Thyroid gland (tissue), 4 donors: ENCODE data around the gene ACSS1.

Experiments
- CTCF ChIP-seq, 6 experiments: fragments of 200-600 bp in 3 of 6; fragments of 450-650 bp in 3 of 6; sonication (generic) in 3 of 6; IDR thresholded peaks; one replicate each; pipeline ENCODE4 v1.5.1; 2016 to 2019; ENCODE audit warnings: antibody characterized with exemption in 6 of 6, mild to moderate bottlenecking in 2 of 6, inconsistent platforms in 1 of 6, moderate library complexity in 1 of 6
- POLR2A ChIP-seq, 2 donors: fragments of 450-650 bp; IDR thresholded peaks; one replicate each; pipeline ENCODE4 v1.6.1; 2017; ENCODE audit warnings: antibody characterized with exemption in 2 of 2, mild to moderate bottlenecking in 2 of 2, moderate library complexity in 1 of 2

- TF ChIP-seq CTCF (IDR thresholded peaks at IDR 0.05) (no peak), POLR2A (IDR thresholded peaks at IDR 0.05) (peak in 1 of 2 donors; percentile 28)
These were observed 35.3 kb downstream of the ACSS1 start for GRCh38 chr20:25022680-25023079.
